GM12872 (cell line): ENCODE measurements around the gene MLYCD.

Experiments used
- CTCF ChIP-seq: IDR thresholded peaks from 3 replicates; pipeline ENCODE4 v1.5.1; 2011; ENCODE audit warnings: low read depth, mild to moderate bottlenecking, low read length, moderate library complexity; ENCODE audit not compliant: insufficient read depth

MLYCD gene

DNA sequence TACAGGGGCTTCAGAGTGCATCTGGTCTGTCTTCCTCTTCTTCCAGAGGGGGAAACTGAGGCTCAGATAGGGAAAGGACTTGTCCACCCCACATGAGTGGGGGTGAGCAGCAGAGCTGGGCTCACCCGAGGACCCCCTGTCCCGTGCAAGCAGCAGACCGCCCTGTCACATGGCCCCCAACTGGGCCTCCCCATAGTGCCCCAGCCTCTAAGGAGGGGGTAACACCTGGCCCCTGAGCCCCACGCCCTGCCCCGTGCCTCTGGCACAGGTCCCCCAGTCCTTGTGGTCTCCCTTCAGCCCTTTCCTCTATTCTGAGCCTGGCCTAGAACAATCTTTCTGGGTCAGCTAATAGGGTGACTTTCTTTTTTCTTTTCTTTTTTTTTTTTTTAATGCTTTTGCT lies 62.7 kb downstream of the MLYCD start:
- no peak for TF ChIP-seq CTCF

GRCh38 chr16:83963277-83964119 lies 64.6 kb downstream of the MLYCD start:
- no peak for TF ChIP-seq CTCF

- no peak for TF ChIP-seq CTCF
Measured at GRCh38 chr16:83964684-83965443, 65.9 kb downstream of the MLYCD start.

DNA sequence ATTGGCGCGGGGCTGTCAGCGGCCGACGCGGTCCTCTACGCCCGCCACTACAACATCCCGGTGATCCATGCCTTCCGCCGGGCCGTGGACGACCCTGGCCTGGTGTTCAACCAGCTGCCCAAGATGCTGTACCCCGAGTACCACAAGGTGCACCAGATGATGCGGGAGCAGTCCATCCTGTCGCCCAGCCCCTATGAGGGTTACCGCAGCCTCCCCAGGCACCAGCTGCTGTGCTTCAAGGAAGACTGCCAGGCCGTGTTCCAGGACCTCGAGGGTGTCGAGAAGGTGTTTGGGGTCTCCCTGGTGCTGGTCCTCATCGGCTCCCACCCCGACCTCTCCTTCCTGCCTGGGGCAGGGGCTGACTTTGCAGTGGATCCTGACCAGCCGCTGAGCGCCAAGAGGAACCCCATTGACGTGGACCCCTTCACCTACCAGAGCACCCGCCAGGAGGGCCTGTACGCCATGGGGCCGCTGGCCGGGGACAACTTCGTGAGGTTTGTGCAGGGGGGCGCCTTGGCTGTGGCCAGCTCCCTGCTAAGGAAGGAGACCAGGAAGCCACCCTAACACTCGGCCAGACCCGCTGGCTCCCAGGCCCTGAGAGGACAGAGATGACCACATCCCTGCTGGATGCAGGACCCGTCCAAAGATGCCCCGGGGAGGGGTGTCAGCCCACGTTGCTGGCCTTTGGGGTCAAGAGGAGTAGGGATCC lies 66.7 kb downstream of the MLYCD start:
- TF ChIP-seq CTCF = no peak

- no peak for TF ChIP-seq CTCF
Measured at GRCh38 chr16:83966153-83966696, 67.3 kb downstream of the MLYCD start.

DNA sequence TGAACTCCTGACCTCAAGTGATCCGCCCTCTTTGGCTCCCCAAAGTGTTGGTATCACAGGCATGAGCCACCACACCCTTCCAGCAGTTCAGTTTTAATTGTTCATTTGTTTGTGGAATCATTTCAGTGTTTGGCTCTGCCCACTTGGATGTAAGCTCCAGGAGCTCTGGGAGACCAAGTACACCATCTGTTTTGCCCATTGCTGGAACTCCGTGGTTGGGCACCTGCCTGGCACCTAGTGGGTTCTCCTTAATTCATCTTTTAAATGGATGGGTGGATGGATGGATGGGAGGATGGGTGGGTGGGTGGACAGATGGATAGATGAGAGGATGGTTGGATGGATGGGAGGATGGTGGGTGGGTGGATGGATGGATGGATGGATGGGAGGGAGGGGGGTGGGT lies 68.2 kb downstream of the MLYCD start:
- no peak for TF ChIP-seq CTCF

DNA sequence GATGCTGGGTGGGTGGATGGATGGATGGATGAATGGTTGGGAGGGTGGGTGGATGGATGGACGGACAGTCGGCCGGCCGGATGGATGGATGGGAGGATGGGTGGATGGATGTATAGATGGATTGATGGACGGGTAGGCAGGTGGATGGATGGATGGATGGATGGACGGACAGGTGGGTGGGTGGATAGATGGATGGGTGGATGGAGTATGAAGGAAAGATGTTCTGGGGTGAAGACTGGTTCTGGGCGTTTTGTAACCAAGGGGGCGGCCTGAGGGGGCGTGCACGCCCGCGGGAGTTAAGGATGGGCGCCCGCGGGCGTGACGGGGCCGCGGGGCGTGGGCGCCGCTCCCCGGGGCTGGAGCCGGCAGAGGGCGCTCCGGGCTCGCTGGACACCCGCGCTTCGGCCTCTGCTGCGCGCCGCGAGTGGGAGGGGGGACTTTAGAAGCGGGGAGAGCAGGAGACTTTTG lies 69.0 kb downstream of the MLYCD start, which contains the start of gene NECAB2:
NECAB2 (plus strand) TSS at position 407 of the 468 bp plus-strand sequence. CDS start 405 bp downstream, outside the sequence.
- peak; percentile 62; the same call in 2 of the 3 replicates for TF ChIP-seq CTCF
